ENCODE measurements around the gene NXPE1.
"Not testable (repeated sequence)": the region's sequence is repeated elsewhere in the genome, so short reads cannot be mapped to it uniquely, and the experiment has no call there.

Gene NXPE1

DNA sequence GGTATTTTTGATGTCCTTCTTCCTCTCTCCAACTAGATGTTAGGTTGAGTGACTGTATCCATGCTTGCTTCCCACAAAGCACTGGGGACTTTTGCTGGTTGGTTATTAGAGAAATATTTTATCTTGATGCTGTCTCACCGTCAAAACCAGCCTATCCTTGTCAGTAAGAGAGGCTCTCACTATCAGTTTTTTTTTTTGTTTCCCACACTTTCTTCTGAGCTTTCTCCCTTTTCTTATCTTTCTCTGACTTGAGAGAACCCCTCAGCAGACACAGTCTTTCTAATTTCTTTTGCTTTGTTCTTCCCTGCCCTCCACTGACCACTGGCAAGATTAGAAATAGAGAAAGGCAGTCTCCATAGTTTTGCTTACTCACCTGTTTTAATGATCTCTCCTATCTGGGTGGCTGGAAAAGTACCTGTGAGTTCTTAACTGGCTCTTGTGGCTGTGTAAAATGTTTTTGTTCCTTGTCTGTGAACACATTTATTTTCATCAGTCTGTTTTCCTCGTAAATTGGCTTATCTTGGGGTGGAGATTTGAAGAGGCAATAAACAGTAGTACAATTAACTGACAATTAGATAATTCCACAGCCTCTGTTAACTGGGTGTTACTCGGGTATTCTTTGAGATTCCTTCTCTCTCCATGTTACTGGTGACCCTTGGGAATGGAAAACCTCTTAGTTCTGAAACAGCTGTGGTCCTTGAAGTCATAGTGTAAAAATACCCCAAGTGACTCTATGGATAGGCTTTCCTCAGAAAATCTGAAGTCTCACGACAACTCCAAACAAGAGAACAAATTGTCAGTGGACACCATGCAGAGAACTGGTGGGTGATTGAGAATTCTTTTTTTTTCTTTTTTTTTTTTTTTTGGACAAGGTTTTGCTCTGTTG, at the start of gene NXPE1:
Gene NXPE1 (minus strand): TSS at position 457 of the 886 bp plus-strand sequence. CDS start 8,680 bp downstream, outside the sequence.
- DNase-seq, result no peak

DNA sequence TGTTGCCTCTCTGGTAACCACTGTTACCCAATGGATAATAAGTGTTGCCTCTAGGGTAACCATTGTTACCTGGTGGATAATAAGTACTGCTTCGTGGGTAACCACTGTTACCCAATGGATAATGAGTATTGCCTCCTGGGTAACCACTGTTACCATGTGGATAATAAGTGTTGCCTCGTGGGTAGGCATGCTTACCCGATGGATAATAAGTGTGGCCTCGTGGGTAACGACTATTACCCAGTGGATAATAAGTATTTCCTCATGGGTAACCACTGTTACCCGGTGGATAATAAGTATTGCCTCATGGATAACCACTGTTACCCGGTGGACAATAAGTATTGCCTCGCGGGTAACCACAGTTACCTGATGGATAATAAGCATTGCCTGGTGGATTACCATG, 49.7 kb upstream of the NXPE1 start:
- DNase-seq, result no peak

DNA sequence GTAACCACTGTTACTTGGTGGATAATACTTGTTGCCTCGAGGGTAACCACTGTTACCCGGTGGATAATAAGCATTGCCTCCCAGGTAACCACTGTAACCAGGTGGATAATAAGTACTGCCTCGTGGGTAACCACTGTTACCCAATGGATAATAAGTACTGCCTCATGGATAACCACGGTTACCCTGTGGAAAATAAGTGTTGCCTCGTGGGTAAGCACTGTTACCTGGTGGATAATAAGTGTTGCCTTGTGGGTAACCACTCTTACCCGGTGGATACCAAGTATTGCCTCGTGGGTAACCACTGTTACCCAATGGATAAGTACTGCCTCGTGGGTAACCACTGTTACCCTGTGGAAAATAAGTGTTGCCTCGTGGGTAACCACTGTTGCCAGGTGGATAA, 48.9 kb upstream of the NXPE1 start:
- DNase-seq, result not testable (repeated sequence)

DNA sequence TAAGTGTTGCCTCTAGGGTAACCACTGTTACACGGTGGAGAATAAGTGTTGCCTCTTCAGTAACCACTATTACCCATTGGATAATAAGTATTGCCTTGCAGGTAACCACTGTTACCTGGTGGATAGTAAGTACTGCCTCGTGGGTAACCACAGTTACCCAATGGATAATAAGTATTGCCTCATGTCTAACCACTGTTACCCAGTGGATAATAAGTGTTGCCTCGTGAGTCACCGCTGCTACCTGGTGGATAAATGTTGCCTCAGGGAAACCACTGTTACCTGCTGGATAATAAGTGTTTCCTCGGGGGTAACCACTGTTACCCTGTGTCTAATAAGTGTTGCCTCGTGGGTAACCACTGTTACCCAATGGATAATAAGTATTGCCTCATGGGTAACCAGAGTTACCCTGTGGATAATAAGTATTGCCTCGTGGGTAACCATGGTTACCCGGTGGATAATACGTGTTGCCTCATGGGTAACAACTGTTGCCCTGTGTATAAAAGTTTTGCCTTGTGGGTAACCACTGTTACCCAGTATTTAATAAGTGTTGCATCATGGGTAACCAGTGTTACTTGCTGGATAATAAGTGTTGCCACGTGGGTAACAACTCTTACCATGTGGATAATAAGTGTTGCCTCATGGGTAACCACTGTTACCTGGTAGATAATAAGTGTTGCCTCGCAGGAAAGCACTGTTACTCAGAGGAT, 48.2 kb upstream of the NXPE1 start:
- DNase-seq, result no peak

DNA sequence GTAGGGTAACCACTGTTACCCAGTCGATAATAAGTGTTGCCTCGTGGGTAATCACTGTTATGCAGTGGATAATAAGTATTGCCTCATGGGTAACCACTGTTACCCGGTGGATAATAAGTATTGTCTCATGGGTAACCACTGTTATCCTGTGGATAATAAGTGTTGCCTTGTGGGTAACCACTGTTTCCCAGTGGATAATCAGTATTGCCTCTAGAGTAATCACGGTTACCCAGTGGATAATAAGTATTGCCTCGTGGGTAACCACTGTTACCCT, 47.1 kb upstream of the NXPE1 start:
- not testable (repeated sequence) for DNase-seq

DNA sequence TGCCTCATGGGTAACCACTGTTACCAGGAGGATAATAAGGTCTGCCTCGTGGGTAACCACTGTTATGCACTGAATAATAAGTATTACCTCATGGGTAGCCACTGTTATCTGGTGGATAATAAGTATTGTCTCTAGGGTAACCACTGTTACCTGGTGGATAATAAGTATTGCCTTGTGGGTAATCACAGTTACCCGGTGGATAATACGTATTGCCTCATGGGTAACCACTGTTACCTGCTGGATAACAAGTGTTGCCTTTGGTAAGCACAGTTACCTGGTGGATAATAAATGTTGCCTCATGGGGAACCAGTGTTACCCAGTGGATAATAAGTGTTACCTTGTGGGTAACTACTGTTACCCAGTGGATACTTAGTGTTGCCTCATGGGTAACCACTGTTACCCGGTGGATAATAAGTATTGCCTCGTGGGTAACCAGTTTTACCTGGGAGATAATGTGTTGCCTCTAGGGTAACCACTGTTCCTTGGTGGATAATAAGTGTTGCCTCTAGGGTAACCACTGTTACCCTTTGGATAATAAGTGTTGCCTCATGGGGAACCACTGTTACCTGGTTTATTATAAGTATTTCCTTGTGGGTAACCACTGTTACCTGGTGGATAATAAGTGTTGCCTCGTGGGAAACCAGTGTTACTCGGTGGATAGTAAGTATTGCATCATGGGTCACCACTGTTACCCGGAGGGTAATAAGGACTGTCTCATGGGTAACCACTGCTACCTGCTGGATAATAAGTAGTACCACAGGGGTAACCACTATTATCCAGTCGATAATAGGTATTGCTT, 46.5 kb upstream of the NXPE1 start:
- no peak for DNase-seq

DNA sequence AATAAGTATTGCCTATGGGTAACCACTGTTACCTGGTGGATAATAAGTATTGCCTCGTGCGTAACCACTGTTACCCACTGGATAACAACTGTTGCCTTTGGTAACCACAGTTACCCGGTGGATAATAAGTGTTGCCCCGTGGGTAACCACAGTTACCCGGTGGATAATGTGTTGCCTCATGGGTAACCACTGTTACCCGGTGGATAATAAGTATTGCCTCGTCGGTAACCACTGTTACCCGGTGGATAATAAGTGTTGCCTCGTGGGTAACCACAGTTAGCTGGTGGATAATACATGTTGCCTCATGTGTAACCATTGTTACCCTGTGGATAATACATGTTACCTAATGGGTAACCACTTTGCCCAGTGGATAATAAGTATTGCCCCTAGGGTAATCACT, 45.7 kb upstream of the NXPE1 start:
- no peak for DNase-seq

DNA sequence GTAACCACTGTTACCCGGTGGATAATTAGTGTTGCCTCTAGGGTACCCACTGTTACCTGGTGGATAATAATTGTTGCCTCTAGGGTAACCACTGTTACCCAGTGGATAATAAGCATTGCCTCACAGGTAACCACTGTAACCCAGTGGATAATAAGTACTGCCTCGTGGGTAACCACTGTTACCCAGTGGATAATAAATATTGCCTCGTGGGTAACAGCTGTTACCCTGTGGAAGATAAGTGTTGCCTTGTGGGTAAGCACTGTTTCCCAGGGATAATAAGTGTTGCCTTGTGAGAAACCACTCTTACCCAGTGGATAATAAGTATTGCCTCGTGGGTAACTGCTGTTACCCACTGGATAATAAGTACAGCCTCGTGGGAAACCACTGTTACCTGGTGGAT, 45.2 kb upstream of the NXPE1 start:
- DNase-seq, result no peak

DNA sequence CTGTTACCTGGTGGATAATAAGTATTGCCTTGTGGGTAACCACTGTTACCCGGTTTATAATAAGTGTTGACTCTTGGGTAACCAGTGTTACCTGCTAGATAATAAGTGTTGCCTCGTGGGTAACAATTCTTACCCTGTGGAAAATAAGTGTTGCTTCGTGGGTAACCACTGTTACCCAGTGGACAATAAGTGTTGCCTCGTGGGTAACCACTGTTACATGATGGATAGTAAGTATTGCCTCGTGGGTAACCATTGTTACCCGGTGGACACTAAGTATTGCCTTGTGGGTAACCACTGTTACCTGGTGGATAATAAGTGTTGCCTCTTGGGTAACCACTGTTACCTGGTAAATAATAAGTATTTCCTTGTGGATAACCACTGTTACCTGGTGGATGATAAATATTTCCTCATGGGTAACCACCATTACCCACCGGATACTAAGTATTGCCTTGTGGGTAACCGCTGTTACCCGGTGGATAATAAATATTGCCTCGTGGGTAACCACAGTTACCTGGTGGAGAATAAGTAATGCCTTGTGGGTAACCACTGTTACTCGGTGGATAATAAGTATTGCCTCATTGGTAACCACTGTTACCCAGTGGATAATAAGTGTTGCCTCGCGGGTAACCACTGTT, 44.6 kb upstream of the NXPE1 start:
- no peak for DNase-seq

DNA sequence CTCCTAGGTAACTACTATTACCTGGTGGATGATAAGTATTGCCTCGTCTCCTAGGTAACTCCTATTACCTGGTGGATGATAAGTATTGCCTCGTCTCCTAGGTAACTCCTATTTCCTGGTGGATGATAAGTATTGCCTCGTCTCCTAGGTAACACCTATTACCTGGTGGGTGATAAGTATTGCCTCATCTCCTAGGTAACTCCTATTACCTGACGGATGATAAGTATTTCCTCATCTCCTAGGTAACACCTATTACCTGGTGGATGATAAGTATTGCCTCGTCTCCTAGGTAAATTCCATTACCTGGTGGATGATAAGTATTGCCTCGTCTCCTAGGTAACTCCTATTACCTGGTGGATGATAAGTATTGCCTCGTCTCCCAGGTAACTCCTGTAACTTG, 43.5 kb upstream of the NXPE1 start:
- not testable (repeated sequence) for DNase-seq

DNA sequence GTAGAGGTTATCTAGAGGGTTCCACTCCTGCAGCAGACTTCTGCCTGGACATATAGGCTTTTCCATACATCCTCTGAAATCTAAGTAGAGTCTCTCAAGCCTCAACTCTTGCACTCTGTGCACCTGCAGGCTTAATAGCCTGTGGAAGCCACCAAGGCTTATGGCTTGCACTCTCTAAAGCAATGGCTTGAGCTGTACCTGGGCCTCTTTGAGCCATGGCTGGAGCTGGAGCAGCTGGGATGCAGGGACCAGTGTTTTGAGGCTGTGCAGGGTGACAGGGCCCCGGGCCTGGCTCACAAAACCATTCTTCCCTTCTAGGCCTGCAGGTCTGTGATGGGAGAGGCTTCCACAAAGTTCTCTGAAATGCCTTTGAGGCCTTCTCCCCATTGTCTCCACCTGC, 38.8 kb upstream of the NXPE1 start:
- no peak for DNase-seq

DNA sequence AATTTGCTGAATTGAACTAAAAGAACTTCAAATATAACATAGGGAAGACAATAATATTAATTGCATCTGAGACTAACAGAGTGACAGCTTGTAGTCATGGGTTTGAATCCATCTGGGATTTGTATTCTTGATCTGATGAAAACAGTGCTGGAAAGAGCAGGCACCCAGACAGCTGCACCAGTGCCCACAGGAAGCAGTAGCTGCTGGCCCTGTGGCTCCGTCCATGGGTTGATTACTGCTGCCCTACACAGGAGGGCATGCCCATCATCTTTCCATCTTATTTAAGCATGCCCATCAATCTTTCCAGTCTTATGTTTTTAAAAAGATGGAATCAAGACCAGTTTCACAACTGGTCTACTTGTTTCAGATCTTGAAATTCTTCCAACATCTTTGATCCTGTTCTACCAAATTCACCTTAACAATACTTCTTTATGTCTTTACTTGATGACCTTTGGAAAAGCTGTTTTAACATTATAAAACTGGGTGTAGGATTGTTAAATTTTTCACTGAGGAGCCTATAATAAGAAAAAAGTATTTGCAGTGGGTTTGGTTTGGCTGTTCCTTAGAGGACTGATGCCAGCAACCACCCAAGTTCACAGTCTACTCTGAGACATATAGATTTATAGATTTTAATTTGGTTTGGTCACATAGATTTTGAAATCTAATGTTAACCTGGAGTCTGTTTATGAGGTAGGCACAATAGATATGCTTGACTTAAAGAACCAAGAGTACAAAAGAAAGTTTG, 36.7 kb upstream of the NXPE1 start:
- no peak for DNase-seq

DNA sequence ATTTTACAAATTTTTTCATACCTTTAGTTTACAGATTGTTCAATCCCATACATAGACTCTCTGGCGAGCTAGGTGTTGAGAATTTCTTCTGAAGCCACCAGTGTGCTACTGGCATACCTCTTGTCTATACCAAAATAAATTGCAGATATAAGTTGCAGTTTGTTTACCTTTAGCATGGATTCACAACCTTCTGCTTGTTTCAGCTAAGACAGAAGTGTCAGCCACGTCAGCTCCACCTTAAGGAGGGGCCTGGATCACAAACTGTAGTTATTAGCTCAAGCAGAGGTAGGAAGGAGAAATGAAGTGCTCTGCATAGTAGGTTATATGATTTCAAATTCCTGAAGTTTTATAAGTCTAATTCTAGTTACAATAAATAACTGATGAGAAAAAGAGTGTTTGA, 35.9 kb upstream of the NXPE1 start, which contains the start of gene NXPE4:
Gene NXPE4 (minus strand): TSS at position 216 of the 400 bp plus-strand sequence. CDS start 1,027 bp downstream, outside the sequence.
- DNase-seq, result no peak

DNA sequence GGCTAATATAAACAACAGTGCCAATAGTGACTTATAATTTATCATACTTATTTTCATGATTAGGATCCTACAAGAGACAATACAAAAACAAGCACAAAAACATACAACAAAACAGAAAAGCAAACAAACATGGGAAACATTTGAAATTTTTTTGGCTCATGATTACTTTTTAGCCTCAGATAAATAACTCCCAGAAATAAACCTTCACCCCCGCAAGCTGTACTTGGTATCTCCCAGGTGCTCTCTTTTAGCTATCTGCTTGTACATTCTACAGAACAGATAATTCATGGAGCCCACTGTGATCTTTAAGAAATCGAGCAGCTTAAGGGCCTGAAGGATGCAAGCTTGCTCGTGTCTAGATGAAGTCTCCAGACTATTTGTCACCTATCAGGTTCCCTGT, 35.0 kb upstream of the NXPE1 start:
- no peak for DNase-seq

DNA sequence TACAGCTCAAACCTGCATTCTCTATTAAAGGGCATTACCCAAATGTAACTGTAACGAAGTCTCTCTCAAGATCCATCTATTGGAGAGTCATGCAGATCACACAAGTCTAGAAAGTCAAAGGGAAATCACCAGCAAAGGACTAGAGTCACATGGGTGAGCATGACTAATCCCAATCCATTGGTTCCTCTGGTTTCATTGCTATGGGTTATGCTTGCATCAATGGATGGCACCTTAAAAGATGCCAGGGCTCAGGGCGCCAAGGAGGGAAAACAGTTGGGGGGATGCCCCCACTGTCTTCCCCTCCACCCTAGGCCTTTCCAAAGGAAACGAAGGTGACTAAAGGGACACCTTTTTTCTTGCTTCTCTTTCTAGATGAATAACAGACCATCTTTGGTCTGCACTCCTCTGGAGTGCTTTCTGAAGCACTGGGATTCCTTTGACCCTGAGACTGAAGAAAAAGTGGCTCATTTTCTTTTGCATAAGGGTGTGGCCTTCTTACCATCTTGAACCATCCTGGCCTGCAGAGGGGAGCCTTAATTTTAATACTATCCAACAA, 27.8 kb upstream of the NXPE1 start:
- DNase-seq, result no peak

DNA sequence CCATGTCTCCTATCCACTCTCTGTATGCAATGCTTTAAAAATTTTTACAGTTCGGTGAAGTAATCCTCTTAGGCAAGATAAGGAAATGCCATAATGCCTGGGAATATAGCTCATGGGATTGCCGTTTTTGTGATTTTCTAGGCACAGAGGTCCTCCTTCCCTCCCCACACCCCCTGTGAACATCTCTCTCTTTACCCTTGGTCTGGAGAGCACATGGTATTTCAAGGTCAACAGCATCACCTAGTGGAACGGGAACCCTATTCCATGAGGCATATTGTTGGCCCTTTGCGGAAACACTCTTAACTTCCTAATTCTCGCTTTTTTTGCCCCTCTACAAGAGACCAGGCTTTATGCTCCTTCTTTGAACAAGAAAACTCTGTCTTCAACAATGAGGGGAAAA, 27.1 kb upstream of the NXPE1 start:
- DNase-seq, result no peak

DNA sequence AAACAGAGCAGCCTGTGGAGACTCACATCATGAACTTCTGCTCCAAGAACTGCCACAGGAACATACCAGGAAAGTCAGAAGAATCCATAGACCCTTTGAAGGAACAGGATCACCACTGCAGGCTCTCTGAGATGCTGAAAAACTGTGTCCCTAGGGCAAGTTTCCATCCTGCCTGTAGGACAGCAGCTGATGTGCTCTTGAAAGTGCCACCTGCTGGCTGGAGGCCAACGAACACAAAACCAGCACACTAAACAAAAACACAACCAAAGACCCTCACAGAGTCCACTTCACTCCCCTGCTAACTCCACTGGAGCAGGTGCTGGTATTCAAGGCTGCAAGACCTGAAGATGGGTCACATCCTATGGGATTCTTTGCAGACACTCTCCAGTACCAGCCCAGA, 12.0 kb upstream of the NXPE1 start:
- no peak for DNase-seq

DNA sequence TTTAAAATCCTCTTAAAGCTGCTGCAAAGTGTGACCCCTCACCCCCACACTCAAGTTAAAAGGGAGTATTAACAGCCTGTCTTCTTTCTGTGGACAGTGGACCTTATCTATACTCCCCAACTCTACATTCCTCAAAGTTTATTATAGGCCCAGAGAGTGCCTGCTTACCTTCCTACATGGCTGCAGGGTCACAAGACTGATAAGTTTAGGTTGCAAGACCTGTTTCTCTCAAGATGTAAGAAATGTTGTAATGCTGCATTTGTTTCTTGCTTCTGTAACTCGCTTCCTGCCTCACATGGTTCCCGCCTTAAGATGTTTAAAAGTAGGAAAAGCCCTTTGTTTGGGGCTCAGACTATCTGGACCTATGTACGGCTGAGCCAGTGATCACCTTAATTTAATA, 10.1 kb upstream of the NXPE1 start:
- no peak for DNase-seq

DNA sequence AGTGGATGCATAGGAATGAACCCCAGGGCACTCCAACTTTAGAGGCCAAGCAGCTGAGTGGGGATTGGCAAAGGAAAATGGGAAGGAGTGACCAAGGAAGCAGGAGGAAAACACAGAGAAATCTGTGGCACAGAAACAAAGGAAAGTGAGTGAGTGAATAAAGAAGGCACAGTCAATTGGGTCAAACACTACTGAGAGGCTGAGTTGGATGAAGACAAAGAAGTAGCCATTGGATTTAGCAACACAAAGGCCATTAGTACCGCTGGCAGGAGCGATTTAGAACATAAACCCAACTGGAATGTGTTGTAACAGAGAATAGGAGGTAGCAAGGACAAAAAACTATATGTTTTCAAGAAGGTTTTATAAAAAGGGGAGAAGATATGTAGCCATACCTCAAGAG, 6.6 kb upstream of the NXPE1 start:
- no peak for DNase-seq

DNA sequence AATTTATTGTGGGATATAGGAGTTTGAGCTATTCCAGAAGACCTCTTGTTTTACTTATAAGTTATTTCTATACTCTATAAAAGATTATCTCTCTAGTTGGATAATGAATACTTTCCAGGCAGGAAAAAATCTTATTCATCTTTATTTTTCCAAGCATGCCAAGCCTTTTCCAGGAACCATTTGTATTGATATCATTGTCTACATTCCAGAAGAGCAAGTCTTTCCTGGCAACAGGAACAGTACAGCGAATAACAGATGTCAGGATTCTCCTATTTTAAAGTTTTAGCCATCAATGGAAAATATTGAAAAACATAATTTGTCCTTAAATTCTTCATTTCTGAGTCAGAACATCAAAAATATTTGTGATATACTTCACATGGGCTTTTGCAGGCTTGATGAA, 5.2 kb upstream of the NXPE1 start:
- DNase-seq, result no peak

DNA sequence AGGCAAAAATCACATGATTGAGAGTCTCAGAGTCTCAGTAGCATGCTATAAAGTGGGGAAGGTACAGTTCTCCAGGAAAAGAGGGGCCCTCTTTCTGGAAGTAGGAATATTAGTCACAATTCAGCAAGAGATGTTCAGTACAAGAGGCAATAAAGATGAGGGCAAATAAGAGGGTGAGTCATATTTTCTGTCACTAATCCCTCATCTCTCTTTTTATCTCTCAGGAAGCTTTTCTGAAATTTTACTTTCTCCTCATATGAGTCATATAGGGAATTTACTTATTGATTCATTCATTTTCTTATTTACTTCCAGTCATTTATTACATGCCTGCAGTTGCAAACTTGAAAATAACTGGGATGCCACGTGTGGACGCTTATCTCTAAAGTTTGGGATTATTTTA, 3.4 kb upstream of the NXPE1 start:
- DNase-seq, result no peak
